IMR-90 (cell line): ENCODE measurements around the gene LAMA3. TPM values are rescaled to one million over a fixed set of nuclear protein-coding genes. Genes with fewer than 3 reads are reported as not detected.

Source experiments
- ATAC-seq: fragments of 200-7000 bp; cut with Tn5 transposase; 2 replicates; pipeline ENCODE4 v1.9.1; 2020; ENCODE audit warnings: low read depth, mild to moderate bottlenecking, moderate library complexity
- BruUV-seq: library from RNA; stranded (reverse); fragments of 400-500 nt; replicated peaks from 2 replicates; lab custom pipeline; 2021; lab: Mats Ljungman, UMichigan
- CTCF ChIA-PET: fragments of 300-600 bp; formaldehyde crosslinking; extraction: SDS; loops from one replicate; lab custom pipeline; 2021; ENCODE audit warnings: antibody characterized with exemption; lab: Yijun Ruan, JAX
- POLR2A ChIA-PET: fragments of 300-600 bp; sonication (Branson Sonifier 250); formaldehyde crosslinking; loops from one replicate; lab custom pipeline; 2022; ENCODE audit warnings: antibody characterized with exemption; ENCODE audit not compliant: unreplicated experiment; lab: Charles Lee
- DNase-seq: peaks from one replicate; pipeline ENCODE4 v3.0.0; 2013
- H2AFZ ChIP-seq: replicated peaks from 2 replicates; pipeline ENCODE3; 2013; ENCODE audit warnings: low read length, mild to moderate bottlenecking; ENCODE audit not compliant: poor library complexity
- H2AK5ac ChIP-seq: 2 replicates; pipeline ENCODE4 v1.6.1; 2013; ENCODE audit warnings: low read depth, low read length, inconsistent platforms
- H2AK9ac ChIP-seq: replicated peaks from 2 replicates; pipeline ENCODE3; 2013; ENCODE audit warnings: mild to moderate bottlenecking, low read depth, low read length, moderate library complexity; ENCODE audit not compliant: poor library complexity
- H2BK120ac ChIP-seq: 2 replicates; pipeline ENCODE4 v1.6.1; 2013; ENCODE audit warnings: low read depth, low read length, inconsistent platforms
- H2BK15ac ChIP-seq: 3 replicates; pipeline ENCODE4 v1.6.1; 2013; ENCODE audit warnings: low read depth, low read length, inconsistent platforms
- H2BK20ac ChIP-seq: 2 replicates; pipeline ENCODE4 v1.6.1; 2013; ENCODE audit warnings: low read depth, mild to moderate bottlenecking, inconsistent platforms, low read length, moderate library complexity
- H2BK5ac ChIP-seq: 2 replicates; pipeline ENCODE4 v1.6.1; 2013; ENCODE audit warnings: mild to moderate bottlenecking, low read depth, low read length, inconsistent platforms; ENCODE audit not compliant: poor library complexity, severe bottlenecking
- H3K14ac ChIP-seq: replicated peaks from 2 replicates; pipeline ENCODE4 v1.6.1; 2013; ENCODE audit warnings: low read depth, low read length, inconsistent platforms
- H3K18ac ChIP-seq: 2 replicates; pipeline ENCODE4 v1.6.1; 2013; ENCODE audit warnings: low read depth, low read length, control low read depth
- H3K23ac ChIP-seq: 2 replicates; pipeline ENCODE4 v1.6.1; 2013; ENCODE audit warnings: low read depth, low read length, inconsistent platforms
- H3K27ac ChIP-seq: 2 replicates; pipeline ENCODE4 v1.5.1; 2013; ENCODE audit warnings: mild to moderate bottlenecking, control low read depth, low read length; ENCODE audit not compliant: insufficient read depth
- H3K27me3 ChIP-seq: 2 replicates; pipeline ENCODE4 v1.6.1; 2013; ENCODE audit warnings: low read length; ENCODE audit not compliant: control insufficient read depth, insufficient read depth
- H3K36me3 ChIP-seq: 2 replicates; pipeline ENCODE4 v1.6.1; 2013; ENCODE audit warnings: low read length, mixed read lengths; ENCODE audit not compliant: control insufficient read depth, insufficient read depth
- H3K4ac ChIP-seq: 2 replicates; pipeline ENCODE4 v1.6.1; 2013; ENCODE audit warnings: low read depth, low read length, inconsistent platforms
- H3K4me1 ChIP-seq: 2 replicates; pipeline ENCODE4 v1.6.1; 2013; ENCODE audit warnings: low read length, mixed read lengths; ENCODE audit not compliant: control insufficient read depth, insufficient read depth
- H3K4me2 ChIP-seq: 2 replicates; pipeline ENCODE4 v1.6.1; 2013; ENCODE audit warnings: low read depth, mild to moderate bottlenecking, control low read depth, low read length, moderate library complexity
- H3K4me3 ChIP-seq: 2 replicates; pipeline ENCODE4 v1.5.1; 2013; ENCODE audit warnings: low read depth, mild to moderate bottlenecking, control low read depth, low read length, moderate library complexity; ENCODE audit not compliant: insufficient read depth
- H3K56ac ChIP-seq: 2 replicates; pipeline ENCODE4 v1.6.1; 2013; ENCODE audit warnings: low read length, inconsistent platforms; ENCODE audit not compliant: insufficient read depth; ENCODE audit errors: extremely low read depth
- H3K79me1 ChIP-seq, 2 experiments: 2 replicates each; pipeline ENCODE4 v1.6.1; 2013; ENCODE audit warnings: low read length in 2 of 2, inconsistent platforms in 1 of 2, low read depth in 1 of 2
- H3K9ac ChIP-seq: 2 replicates; pipeline ENCODE4 v1.6.1; 2013; ENCODE audit warnings: low read depth, low read length, control low read depth
- H3K9me1 ChIP-seq: 2 replicates; pipeline ENCODE4 v1.6.1; 2013; ENCODE audit warnings: low read length, inconsistent platforms; ENCODE audit not compliant: insufficient read depth
- H3K9me3 ChIP-seq: 2 replicates; pipeline ENCODE4 v1.6.1; 2013; ENCODE audit warnings: low read length; ENCODE audit not compliant: control insufficient read depth, insufficient read depth
- H4K20me1 ChIP-seq: 2 replicates; pipeline ENCODE4 v1.6.1; 2013; ENCODE audit warnings: low read length, inconsistent platforms; ENCODE audit not compliant: insufficient read depth
- H4K5ac ChIP-seq: 2 replicates; pipeline ENCODE4 v1.6.1; 2013; ENCODE audit warnings: mild to moderate bottlenecking, low read depth, low read length, control low read depth
- H4K8ac ChIP-seq, 2 experiments: 2 replicates each; pipeline ENCODE4 v1.6.1; 2013; ENCODE audit warnings: low read depth in 2 of 2, low read length in 2 of 2, control low read depth in 1 of 2, inconsistent platforms in 1 of 2
- H4K91ac ChIP-seq: 2 replicates; pipeline ENCODE4 v1.6.1; 2013; ENCODE audit warnings: low read depth, low read length, inconsistent platforms; ENCODE audit not compliant: insufficient read depth
- CEBPB ChIP-seq: IDR thresholded peaks from 2 replicates; pipeline ENCODE4 v1.6.1; 2012; ENCODE audit warnings: low read depth, low read length, improper control_type of control experiment
- POLR2A ChIP-seq: IDR thresholded peaks from 2 replicates; pipeline ENCODE4 v1.6.1; 2012; ENCODE audit warnings: mild to moderate bottlenecking, low read depth, low read length
- RAD21 ChIP-seq: IDR thresholded peaks from 2 replicates; pipeline ENCODE4 v1.6.1; 2012; ENCODE audit warnings: low read length, improper control_type of control experiment
- WGBS, 2 experiments: methylation state at CpG; one replicate each; pipeline versions ENCODE4 v1.1.5 to v1.1.7; 2013; ENCODE audit warnings: missing lambda C conversion rate in 2 of 2; ENCODE audit not compliant: insufficient read length in 1 of 2; ENCODE audit errors: extremely low coverage in 2 of 2; 5-methylcytosine and 5-hydroxymethylcytosine counted together
- dilution Hi-C: fragments of 300-500 bp; cut with HindIII; formaldehyde crosslinking; loops from one replicate; pipeline ENCODE4 v1.14.3; 2018; ENCODE audit warnings: low sequenced_read_pairs; ENCODE audit not compliant: unreplicated experiment
- in situ Hi-C: fragments of 300-500 bp; cut with MboI; formaldehyde crosslinking; loops from 3 replicates; pipeline ENCODE4 v1.14.3; 2019; ENCODE audit warnings: low sequenced_read_pairs, inconsistent platforms, mixed read lengths
- intact Hi-C: fragments of 100-400 bp; cut with micrococcal nuclease; formaldehyde crosslinking; loops from 2 replicates; pipeline ENCODE4 v1.10.0; 2022
- polyA plus RNA-seq, 3 experiments: library from polyadenylated mRNA; depleted of rRNA; stranded (reverse); fragments of >200 nt; gene quantifications; 2 replicates each; pipeline ENCODE4 v1.2.3, GENCODE V29; 2012; ENCODE audit warnings: low replicate concordance in 1 of 3
- total RNA-seq: library from RNA; depleted of rRNA; stranded (reverse); fragments of >200 nt; gene quantifications from 2 replicates; pipeline ENCODE4 v1.2.3, GENCODE V29; 2012

The LAMA3 gene
- total and polyA plus RNA-seq, 2 of the 4 experiments (the other 2 are of a cell fraction): 0.18 to 0.19 TPM

- intact Hi-C loops (no loop called here), in situ Hi-C loops (no loop called here), dilution Hi-C loops (no loop called here)
- Histone ChIP-seq H3K4me2 (no peak overlapping the region), H2BK5ac (no peak overlapping the region), H4K5ac (no peak overlapping the region), H4K8ac (no peak overlapping the region), H3K36me3 (no peaks in the 10 kb centered on the region), H3K79me1 (no peaks in the 10 kb centered on the region), H3K9me1 (no peaks in the 10 kb centered on the region), H3K9me3 (no peaks in the 10 kb centered on the region), H2BK15ac (no peak overlapping the region), H3K4me3 (no peak overlapping the region), H3K4ac (no peak overlapping the region), H3K27me3 (peaks cover 1% of the 10 kb centered on the region; the same call in 1 of the 2 replicates), H4K20me1 (no peaks in the 10 kb centered on the region), H2BK20ac (no peak overlapping the region), H2AFZ (no peak overlapping the region), H3K56ac (no peak overlapping the region), H3K9ac (no peak overlapping the region), H2BK120ac (no peak overlapping the region), H2AK9ac (no peak overlapping the region), H2AK5ac (no peak overlapping the region), H3K18ac (no peak overlapping the region), H3K27ac (no peak overlapping the region), H4K91ac (no peak overlapping the region), H3K23ac (no peak overlapping the region), H3K4me1 (no peaks in the 10 kb centered on the region), H3K14ac (no peak overlapping the region)
- CTCF ChIA-PET: interaction anchor here (2.5 kb wide), 1 partner anchor 9 kb away, joined by 8 read pairs; no protein-coding TSS in a partner anchor
- ATAC-seq (no peak), DNase-seq (no peak)
- BruUV-seq: no TSS peak
- POLR2A ChIA-PET: no interaction called here
- 0% methylated on average over 1 of the region's 2 CpGs; no CpG with 5 or more reads in 1 of the 2 experiments for WGBS, 2 experiments
- TF ChIP-seq POLR2A (no peak), CEBPB (no peak), RAD21 (no peak)
Measured at GRCh38 chr18:23910032-23910431, 220.8 kb downstream of the LAMA3 start.
